ENCODE measurements around the gene SRXN1.

DNA sequence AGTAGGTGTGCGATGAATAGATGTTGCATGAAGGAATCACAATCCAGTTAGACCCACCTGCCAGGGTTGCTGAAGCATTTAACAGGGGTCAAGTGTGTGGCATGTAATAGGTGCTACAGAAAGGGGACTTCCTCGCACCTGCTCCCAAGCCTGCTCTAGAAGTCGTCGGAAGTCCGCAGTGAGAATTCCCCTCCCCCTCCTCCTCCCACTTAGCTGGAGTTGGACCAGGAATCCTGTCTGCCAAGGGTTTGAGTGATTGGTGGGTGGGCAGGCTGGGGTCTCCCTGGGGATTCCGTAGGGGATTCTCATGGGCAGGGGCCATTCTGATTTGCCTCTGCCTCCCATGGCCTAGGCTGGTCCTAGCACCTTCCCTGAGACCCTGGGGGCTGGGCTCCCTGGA, 12.3 kb upstream of the SRXN1 start:
- TF ChIP-seq CTCF (IDR thresholded peaks at IDR 0.05; ENCODE audit: low read length) = no peak
- TF ChIP-seq EZH2 (optimal IDR thresholded peaks at IDR 0.05; ENCODE audit: low read depth, low read length) = no peak
- TF ChIP-seq EZH2phosphoT487 (IDR thresholded peaks at IDR 0.05; ENCODE audit: low read length) = no peak

Measured in MM.1S (cell line).